ENCODE measurements around the gene ALDH1L2.

- TF ChIP-seq CTCF (IDR thresholded peaks at IDR 0.05), result no peak
- TF ChIP-seq POLR2A (IDR thresholded peaks at IDR 0.05), result no peak
Measured at GRCh38 chr12:105064564-105065178, 19.6 kb downstream of the ALDH1L2 start.

Measured in suprapubic skin (tissue), 3 donors.